ENCODE results near the gene PLCXD1. TPM values are rescaled to one million over a fixed set of nuclear protein-coding genes. Genes with fewer than 3 reads are reported as not detected.

Gene PLCXD1
- total RNA-seq, 1 donor from 2014 or later, result 20.2 TPM

DNA sequence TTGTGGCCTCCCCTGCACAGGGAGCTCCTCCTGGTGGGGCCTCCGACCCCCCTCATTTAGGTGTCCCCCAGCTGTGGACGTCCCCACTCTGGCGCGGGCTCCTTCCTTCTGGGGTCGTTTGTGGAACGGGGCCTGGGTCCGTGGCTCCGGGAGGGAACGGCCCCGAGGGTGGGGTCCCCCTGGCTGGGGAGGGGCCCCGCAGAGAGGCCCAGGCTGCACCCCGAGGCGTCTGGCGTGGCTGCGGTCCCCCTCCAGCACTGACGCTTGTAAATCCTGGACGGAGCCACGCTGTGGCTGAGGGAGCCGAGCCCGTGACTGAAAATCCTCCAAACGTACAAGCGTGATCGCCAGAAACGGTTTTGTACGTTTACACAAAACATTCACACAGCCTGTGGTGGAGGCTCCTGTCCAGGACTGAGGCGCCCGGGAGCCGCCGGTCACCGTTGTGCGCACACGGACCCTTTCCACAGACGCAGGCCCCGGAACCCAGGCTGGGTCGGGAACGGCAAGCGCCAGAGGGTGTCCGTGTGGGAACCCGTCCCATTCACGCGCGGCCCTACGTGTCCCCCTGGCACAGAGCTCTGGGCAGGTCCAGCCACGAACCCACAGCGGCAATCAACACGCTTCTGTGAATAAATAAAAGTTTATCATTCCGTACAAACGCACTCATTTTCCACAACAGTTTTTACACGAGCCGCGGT, 52.6 kb downstream of the PLCXD1 start:
- TF ChIP-seq, protein P1, sequence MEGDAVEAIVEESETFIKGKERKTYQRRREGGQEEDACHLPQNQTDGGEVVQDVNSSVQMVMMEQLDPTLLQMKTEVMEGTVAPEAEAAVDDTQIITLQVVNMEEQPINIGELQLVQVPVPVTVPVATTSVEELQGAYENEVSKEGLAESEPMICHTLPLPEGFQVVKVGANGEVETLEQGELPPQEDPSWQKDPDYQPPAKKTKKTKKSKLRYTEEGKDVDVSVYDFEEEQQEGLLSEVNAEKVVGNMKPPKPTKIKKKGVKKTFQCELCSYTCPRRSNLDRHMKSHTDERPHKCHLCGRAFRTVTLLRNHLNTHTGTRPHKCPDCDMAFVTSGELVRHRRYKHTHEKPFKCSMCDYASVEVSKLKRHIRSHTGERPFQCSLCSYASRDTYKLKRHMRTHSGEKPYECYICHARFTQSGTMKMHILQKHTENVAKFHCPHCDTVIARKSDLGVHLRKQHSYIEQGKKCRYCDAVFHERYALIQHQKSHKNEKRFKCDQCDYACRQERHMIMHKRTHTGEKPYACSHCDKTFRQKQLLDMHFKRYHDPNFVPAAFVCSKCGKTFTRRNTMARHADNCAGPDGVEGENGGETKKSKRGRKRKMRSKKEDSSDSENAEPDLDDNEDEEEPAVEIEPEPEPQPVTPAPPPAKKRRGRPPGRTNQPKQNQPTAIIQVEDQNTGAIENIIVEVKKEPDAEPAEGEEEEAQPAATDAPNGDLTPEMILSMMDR (IDR thresholded peaks at IDR 0.05; ENCODE audit: insufficient read depth, low read length, poor library complexity, severe bottlenecking), result no peak

DNA sequence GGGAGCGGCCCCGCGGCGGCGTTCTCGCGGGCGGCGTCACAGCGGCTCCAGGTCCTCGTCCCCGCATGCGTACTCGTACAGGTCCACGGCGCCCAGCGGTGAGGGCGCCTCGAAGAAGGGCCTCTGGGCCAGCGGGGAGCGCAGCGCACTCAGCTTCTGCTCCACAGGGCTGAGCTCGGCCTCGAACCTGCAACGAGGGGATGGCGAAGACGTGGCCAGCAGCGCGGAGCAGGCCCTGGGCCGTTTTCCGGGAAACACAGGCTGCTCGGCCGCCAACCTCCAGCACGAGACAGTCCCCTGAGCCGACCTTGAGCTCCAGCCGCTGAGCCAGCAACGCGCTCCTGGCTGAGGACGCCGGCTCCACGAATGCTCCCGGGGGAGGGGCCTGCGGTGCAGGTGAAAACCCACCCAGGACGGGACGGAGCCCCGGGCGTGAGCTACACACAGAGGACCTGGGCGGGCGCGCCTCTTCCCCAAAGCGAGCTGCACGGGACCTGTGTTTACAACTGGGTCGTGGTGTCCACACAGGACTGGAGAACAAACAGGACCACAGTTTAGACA, 53.2 kb downstream of the PLCXD1 start:
- DNase-seq (ENCODE audit: low read depth), result no peak
- TF ChIP-seq, protein P1 (IDR thresholded peaks at IDR 0.05; ENCODE audit: insufficient read depth, low read length, poor library complexity, severe bottlenecking), result no peak
- Histone ChIP-seq H3K4me3 (ENCODE audit: low read depth, low read length) (no peak overlapping the region), H3K36me3 (ENCODE audit: control insufficient read depth, insufficient read depth, low read length) (no peaks in the 10 kb centered on the region), H3K27me3 (ENCODE audit: control insufficient read depth, insufficient read depth, low read length) (peaks cover 19% of the 10 kb centered on the region)

More for the DNA sequence above, 52.6 kb downstream of the PLCXD1 start:
- H3K27me3 ChIP-seq (ENCODE audit: control insufficient read depth, insufficient read depth, low read length), result peaks cover 19% of the 10 kb centered on the region
- no peak overlapping the region for H3K4me3 ChIP-seq (ENCODE audit: low read depth, low read length)
- DNase-seq (ENCODE audit: low read depth), result no peak
- no peaks in the 10 kb centered on the region for H3K36me3 ChIP-seq (ENCODE audit: control insufficient read depth, insufficient read depth, low read length)

DNA sequence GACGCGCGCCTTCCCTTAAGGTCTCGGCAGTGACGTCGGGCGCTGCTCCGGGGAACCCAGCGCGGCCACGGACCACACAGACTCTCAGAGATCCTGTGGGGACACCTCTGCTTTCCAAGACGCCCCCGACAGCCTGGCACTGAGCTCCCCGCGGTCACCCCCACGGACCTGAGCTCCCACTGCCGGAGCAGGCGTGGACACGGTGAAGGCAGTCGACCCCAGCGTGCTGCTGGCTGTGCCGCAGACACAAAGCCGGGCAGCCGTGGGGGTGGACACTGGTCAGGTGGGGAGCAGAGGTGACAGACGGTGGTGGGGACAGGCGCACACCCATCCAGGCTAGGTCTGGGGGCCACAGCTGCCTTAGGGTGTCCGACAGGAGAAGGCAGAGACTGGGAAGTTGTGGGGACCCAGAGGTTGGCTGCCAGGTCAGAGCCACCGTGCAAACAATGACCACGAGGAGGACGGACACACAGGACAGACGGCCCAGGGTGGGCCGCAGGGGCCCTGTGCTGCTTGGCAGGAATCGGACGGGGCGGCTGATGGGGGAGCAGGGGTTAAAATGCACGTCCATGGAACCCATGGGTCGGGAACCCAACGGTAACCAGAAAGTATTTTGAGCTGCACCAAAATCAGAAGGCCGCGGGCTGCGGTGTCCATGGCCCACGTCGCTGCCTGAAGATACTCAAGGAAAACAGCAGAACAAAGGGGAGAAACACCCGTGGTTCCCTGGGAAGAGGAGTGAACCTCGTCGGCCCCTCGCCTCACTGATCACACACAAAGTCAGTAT, 54.0 kb downstream of the PLCXD1 start:
- no peaks in the 10 kb centered on the region for H3K36me3 ChIP-seq (ENCODE audit: control insufficient read depth, insufficient read depth, low read length)
- no peak for DNase-seq (ENCODE audit: low read depth)
- H3K27me3 ChIP-seq (ENCODE audit: control insufficient read depth, insufficient read depth, low read length), result peaks cover 19% of the 10 kb centered on the region

DNA sequence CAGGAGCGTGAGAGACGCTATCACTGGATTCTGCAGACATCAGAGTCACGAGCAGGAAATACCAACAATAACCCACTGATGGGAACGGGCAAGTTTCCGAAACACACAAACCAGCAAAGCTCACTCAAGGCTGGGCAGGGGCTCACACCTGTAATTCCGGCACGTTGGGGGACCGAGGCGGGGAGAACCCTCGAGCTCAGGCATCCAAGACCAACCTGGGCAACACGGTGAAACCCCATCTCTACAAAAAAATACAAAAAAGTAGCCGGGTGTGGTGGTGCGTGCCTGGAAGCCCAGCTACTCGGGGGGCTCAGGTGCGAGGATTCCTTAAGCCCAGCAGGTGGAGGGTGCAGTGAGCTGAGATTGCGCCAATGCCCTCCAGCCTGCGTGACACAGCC, 54.6 kb downstream of the PLCXD1 start:
- no peak for DNase-seq (ENCODE audit: low read depth)
- Histone ChIP-seq H3K27me3 (ENCODE audit: control insufficient read depth, insufficient read depth, low read length) (peaks cover 14% of the 10 kb centered on the region), H3K36me3 (ENCODE audit: control insufficient read depth, insufficient read depth, low read length) (no peaks in the 10 kb centered on the region), H3K4me3 (ENCODE audit: low read depth, low read length) (no peak overlapping the region)
- TF ChIP-seq, protein P1 (IDR thresholded peaks at IDR 0.05; ENCODE audit: insufficient read depth, low read length, poor library complexity, severe bottlenecking), result no peak

More for the DNA sequence above, 54.0 kb downstream of the PLCXD1 start:
- no peak overlapping the region for H3K4me3 ChIP-seq (ENCODE audit: low read depth, low read length)
- TF ChIP-seq, protein P1 (IDR thresholded peaks at IDR 0.05; ENCODE audit: insufficient read depth, low read length, poor library complexity, severe bottlenecking), result no peak

DNA sequence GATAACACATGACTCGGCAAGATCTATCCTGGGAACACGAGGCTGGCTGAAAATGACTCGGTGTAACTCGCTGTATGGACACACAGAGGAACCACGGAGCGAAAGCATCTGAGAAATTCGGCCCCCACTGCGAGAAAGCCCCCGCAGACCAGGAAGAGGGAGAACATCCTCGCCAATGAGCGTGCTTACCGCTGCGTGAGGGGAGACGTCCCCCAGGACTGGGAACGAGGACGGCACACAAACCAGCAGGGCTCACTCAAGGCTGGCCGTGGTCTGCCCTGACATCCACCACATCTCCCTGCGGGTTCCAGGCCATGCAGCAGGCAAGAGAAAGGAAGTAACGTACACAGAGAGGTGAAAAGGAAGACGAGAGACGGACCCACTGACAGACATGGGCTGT, 55.0 kb downstream of the PLCXD1 start:
- TF ChIP-seq, protein P1 (IDR thresholded peaks at IDR 0.05; ENCODE audit: insufficient read depth, low read length, poor library complexity, severe bottlenecking), result no peak
- peaks cover 9% of the 10 kb centered on the region for H3K27me3 ChIP-seq (ENCODE audit: control insufficient read depth, insufficient read depth, low read length)
- DNase-seq (ENCODE audit: low read depth), result no peak
- H3K4me3 ChIP-seq (ENCODE audit: low read depth, low read length), result no peak overlapping the region
- no peaks in the 10 kb centered on the region for H3K36me3 ChIP-seq (ENCODE audit: control insufficient read depth, insufficient read depth, low read length)
